Measurements from ENCODE around the gene USP24.
A peak's percentile ranks its signal among the peaks of the same experiment; 100 is the strongest.
"Not testable (repeated sequence)": the region's sequence is repeated elsewhere in the genome, so short reads cannot be mapped to it uniquely, and the experiment has no call there.

USP24 gene

GRCh38 chr1:55035904-55036303 lies 179.3 kb downstream of the USP24 start:
- Mint-ChIP-seq H3K27me3 (peaks cover 70% of the 10 kb centered on the region), H3K9me3 (peaks cover 3% of the 10 kb centered on the region), H3K4me3 (no peak overlapping the region), H3K36me3 (peaks cover 4% of the 10 kb centered on the region), H3K27ac (no peak overlapping the region), H3K4me1 (peaks cover 7% of the 10 kb centered on the region)
- no peak for ATAC-seq

- ATAC-seq: no peak
- Mint-ChIP-seq H3K4me1 (no peaks in the 10 kb centered on the region), H3K27ac (no peak overlapping the region), H3K36me3 (peaks cover 4% of the 10 kb centered on the region), H3K4me3 (no peak overlapping the region), H3K9me3 (peaks cover 3% of the 10 kb centered on the region), H3K27me3 (peaks cover 70% of the 10 kb centered on the region)
Measured at GRCh38 chr1:55034476-55035133, 180.6 kb downstream of the USP24 start.

GRCh38 chr1:55033265-55033614 lies 181.9 kb downstream of the USP24 start:
- Mint-ChIP-seq H3K4me1 (no peaks in the 10 kb centered on the region), H3K4me3 (no peak overlapping the region), H3K9me3 (peaks cover 3% of the 10 kb centered on the region), H3K36me3 (peaks cover 4% of the 10 kb centered on the region), H3K27me3 (peaks cover 57% of the 10 kb centered on the region), H3K27ac (no peak overlapping the region)
- no peak for ATAC-seq

- not testable (repeated sequence) for H3K4me3 Mint-ChIP-seq, H3K27ac Mint-ChIP-seq, H3K4me1 Mint-ChIP-seq, ATAC-seq, H3K36me3 Mint-ChIP-seq, H3K9me3 Mint-ChIP-seq
- peaks cover 41% of the 10 kb centered on the region for H3K27me3 Mint-ChIP-seq
Measured at GRCh38 chr1:55031098-55031497, 184.1 kb downstream of the USP24 start.

GRCh38 chr1:55026682-55027081 lies 188.5 kb downstream of the USP24 start:
- not testable (repeated sequence) for ATAC-seq, H3K36me3 Mint-ChIP-seq, H3K27ac Mint-ChIP-seq, H3K4me3 Mint-ChIP-seq, H3K9me3 Mint-ChIP-seq, H3K4me1 Mint-ChIP-seq
- H3K27me3 Mint-ChIP-seq: peaks cover 51% of the 10 kb centered on the region

- not testable (repeated sequence) for H3K4me1 Mint-ChIP-seq, H3K9me3 Mint-ChIP-seq, ATAC-seq, H3K36me3 Mint-ChIP-seq, H3K27ac Mint-ChIP-seq, H3K4me3 Mint-ChIP-seq
- peaks cover 52% of the 10 kb centered on the region for H3K27me3 Mint-ChIP-seq
Measured at GRCh38 chr1:55024163-55024562, 191.0 kb downstream of the USP24 start.

- peaks cover 6% of the 10 kb centered on the region for H3K4me1 Mint-ChIP-seq
- no peak overlapping the region for H3K27ac Mint-ChIP-seq
- H3K27me3 Mint-ChIP-seq: peaks cover 60% of the 10 kb centered on the region
- ATAC-seq: peak; percentile 83
- H3K36me3 Mint-ChIP-seq: no peaks in the 10 kb centered on the region
- H3K4me3 Mint-ChIP-seq: no peak overlapping the region
- H3K9me3 Mint-ChIP-seq: no peaks in the 10 kb centered on the region
Measured at GRCh38 chr1:55021942-55022546, 193.1 kb downstream of the USP24 start.

GRCh38 chr1:55018395-55018794 lies 196.8 kb downstream of the USP24 start:
- H3K27me3 Mint-ChIP-seq: peaks cover 73% of the 10 kb centered on the region
- H3K27ac Mint-ChIP-seq: no peak overlapping the region
- H3K36me3 Mint-ChIP-seq: no peaks in the 10 kb centered on the region
- no peak overlapping the region for H3K4me3 Mint-ChIP-seq
- ATAC-seq: no peak
- no peaks in the 10 kb centered on the region for H3K4me1 Mint-ChIP-seq
- no peaks in the 10 kb centered on the region for H3K9me3 Mint-ChIP-seq

All from stimulated activated memory B cell treated with anti-CD40 and anti-IgM and Interleukin-4, amounts not matched to agents 10 μg/mL and 1 μg/mL and 100 μg/mL, for 72 hours (primary cell).